ENCODE results near the gene ARPC3.
"Not testable (repeated sequence)": the region's sequence is repeated elsewhere in the genome, so short reads cannot be mapped to it uniquely, and the experiment has no call there.

The ARPC3 gene

GRCh38 chr12:110449799-110450497 is at the start of gene ARPC3:
TSS of gene ARPC3 (minus strand) at chr12:110450337. CDS start at chr12:110450260, 77 bp downstream.
- peak; percentile 89 for DNase-seq (ENCODE audit: low read depth)

DNA sequence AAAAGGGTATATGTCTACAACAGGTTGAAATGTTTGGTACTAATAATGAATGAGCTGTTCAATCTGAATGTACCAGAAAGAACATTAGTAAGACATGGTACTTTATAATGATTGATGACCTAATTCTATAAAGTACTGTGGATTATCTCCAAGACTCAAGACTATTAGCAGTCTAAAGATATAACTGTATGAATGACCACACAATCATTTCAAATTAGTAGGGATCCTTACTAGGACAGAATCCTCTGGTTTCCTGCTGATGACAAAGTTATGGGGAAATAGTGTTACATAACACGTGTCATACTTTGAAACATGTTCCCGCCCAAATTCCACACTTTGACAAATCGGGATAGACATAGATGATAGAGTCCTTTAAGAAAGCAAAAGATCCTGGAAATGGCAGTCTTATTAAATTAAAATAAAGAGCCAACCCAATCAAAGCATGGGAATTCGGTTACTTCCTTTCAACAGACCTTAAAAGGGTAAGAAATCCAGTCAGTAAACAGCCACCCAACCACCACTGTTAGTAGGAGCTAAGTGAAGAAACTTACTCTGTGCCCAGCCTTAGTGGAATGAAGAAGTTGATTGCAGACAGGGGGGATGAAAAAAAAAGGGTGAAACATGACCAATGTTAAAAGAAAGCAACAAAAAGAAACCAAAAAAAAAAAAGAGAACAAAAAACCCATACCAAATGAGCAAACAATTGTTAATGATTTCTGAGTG is 49.0 kb upstream of the ARPC3 start:
- no peak for DNase-seq (ENCODE audit: low read depth)

DNA sequence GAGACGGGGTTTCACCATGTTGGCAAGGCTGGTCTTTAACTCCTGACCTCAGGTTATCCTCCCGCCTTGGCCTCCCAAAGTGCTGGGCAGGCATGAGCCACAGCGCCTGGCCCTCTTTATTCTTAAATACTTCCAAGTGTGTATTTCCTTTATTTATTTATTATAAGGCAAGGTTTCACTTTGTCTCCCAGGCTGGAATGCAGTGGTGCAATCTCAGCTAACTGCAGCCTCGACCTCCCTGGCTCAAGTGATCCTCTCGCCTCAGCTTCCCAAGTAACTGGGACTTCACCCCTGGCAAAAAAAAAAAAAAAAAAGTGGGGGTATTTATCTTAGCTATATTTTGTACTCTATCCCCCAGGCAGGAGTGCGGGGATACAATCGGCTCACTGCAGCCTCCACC is 25.3 kb upstream of the ARPC3 start:
- DNase-seq (ENCODE audit: low read depth) = no peak

DNA sequence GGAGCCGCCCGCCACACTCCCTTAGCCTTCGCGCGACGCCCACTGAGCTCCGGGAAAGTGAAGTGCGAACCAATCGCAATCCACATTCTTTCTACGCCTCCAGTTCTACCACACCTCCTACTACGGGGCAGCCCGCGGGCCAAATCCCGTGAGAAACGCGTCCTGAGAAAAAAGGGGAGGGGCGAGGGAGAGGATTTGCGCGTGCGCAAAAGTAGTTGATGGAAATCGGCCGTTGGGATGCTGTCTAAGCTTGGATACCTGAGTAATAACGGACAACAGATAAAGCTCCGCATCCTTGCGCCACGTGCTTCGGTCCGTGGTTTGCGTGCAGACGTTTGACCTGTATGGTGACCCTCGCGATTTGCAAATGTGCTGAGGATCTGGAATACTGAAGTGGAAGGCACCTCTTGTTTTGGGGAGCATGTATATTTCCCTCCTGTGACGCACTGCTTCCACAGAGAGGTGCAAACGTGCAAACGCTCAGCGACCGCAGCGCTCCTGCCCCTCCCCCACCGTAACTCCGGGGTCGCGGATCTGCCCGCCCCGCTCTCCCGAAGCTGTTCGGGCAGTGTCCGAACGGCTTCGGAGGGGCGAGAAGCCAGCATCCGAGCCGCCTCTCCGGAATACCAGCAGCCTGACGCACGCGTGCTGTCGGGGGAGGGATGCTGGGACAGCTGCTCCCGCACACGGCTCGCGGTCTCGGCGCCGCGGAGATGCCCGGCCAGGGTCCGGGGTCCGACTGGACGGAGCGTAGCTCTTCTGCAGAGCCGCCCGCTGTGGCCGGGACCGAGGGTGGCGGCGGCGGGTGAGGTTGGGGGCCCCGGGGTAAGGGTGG is 18.3 kb upstream of the ARPC3 start, which contains the start of the genes FAM216A and GPN3:
FAM216A (plus strand) TSS at position 632 of the 835 bp plus-strand sequence; CDS start at position 663, 31 bp downstream.
GPN3 (minus strand) TSS at position 44 of the 835 bp plus-strand sequence. CDS start 54 bp downstream, outside the sequence.
- DNase-seq (ENCODE audit: low read depth) = peak; percentile 88

DNA sequence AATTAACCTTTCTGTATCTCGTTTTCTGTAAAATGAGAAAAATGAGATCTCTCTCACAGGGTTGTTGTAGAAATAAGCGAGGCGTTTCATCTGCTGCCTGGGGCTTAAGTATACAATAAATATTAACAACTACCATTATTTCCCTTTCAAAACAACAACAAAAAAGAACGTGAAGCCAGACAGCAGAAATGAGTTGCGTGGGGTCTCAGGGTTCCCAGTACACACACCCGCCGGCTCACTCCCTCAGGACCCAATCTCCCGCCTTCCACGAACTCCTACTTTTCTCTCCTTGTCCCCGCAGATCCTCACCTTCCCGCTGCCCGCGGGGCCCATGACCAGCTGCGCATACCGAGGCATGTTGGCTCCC is 17.7 kb upstream of the ARPC3 start:
- DNase-seq (ENCODE audit: low read depth) = no peak

DNA sequence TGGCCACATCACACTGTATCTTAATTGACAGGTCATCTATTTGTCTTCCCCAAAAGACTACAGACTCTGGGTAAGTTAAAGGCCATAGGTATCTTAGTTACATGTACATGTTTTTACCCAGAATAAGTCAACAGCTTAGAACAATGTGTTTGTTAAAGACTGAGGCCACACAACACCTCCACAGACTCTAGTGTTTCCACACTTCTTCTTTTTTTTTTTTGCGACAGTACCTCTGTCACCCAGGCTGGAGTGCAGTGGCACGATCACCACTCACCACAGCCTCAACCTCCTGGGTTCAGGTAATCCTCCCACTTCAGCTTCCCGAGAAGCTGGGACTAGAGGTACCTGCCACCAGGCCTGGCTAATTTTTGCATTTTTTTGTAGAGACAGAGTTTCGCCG is 16.7 kb upstream of the ARPC3 start:
- no peak for DNase-seq (ENCODE audit: low read depth)

DNA sequence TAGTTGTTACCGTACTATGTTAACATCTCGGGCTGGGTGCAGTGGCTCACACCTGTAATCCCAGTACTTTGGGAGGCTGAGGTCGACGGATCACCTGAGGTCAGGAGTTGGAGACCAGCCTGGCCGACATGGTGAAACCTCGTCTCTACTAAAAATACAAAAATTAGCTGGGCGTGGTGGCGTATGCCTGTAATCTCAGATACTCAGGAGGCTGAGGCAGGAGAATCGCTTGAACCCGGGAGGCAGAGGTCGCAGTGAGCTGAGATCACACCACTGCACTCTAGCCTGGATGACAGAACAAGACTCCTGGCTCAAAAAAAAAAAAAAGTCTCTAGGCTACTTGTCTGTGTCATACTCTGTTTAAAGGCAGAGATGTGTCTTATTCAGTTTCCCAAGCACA is 15.6 kb upstream of the ARPC3 start:
- DNase-seq (ENCODE audit: low read depth) = not testable (repeated sequence)

DNA sequence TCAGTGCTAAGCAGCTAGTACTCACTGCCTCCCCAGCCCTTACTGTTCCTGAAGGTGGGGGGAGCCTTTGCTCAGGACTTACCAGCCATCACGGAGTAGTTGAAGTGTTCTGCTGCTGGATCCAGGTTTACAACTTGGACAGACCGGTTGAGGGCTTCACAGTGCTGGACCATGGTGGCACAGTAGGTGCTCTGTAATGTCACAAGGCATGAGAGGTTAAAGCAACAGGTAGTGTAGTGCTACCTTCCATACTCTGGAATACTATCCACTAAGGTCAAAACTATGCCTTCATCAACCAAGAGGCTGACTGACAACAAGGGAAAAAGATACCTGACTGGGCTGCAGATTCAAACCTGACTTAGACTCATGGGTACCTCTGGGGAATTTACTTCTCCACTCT is 14.9 kb upstream of the ARPC3 start:
- DNase-seq (ENCODE audit: low read depth) = no peak

DNA sequence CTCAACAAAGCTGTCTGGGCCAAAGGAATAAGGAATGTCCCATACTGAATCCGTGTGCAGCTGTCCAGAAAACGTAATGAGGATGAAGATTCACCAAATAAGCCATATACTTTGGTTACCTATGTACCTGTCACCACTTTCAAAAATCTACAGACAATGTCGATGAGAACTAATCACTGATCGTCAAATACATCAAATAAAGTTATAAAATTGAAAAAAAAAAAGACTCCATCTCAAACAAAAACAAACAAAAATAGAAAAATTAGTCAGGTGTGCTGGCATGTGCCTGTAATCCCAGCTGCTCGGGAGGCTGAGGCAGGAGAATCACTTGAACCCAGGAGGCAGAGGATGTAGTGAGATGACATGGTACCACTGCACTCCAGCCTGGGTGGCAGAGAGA is 11.1 kb upstream of the ARPC3 start:
- not testable (repeated sequence) for DNase-seq (ENCODE audit: low read depth)

GRCh38 chr12:110458756-110459155 is 8.6 kb upstream of the ARPC3 start:
- no peak for DNase-seq (ENCODE audit: low read depth)

DNA sequence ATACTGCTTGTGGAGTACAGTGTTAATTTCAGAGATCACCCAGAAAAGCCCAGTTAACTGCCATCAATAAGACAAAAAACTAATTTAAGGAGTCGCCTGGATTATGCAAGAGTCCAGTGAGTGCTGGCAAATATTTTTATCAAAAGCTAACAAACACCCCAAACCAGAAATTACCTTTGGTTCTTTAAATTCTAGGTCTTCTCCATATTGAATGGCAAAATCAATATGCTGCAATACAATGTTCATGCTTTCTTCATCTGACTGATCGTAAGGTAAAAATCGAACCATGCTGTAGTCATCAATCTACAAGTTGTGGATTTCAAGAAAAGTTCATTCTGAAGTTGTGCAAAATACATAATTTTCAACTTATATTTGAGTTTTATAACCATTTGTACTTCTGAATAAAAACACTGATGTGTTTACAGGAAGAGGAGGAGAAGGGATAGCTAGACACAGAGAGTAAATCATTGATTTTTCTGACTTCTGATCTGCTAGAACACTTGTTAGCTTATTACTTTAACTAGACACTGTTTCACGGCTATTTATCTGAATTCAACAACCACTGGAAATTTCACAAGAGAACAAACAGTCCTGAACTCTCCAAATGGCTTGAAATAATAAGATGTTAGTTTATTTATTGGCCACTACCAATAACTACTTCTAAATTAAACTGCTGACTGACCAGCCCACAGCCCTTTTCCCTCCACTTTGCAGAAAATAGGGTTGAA is 3.6 kb upstream of the ARPC3 start:
- DNase-seq (ENCODE audit: low read depth) = no peak

DNA sequence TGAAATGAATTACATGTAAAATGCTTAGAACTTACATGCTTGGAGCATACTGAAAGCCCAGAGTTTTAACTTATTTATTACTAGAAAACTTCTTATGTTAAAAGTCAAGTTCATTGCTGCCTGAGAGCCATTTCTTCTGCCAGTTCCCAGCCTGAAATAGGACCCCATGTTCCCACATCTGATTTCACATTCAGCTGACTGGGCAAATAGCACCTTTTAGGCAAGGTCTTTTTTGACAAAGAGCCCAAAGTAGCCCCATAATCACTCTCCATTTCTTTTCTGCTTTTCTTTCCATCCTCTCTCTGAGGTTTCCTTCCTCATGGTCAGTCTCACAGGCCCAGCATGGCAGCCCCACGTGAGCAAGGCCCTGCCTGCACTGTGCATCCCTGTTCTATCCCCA is 1.1 kb upstream of the ARPC3 start:
- no peak for DNase-seq (ENCODE audit: low read depth)

GRCh38 chr12:110444455-110444854 is 5.7 kb downstream of the ARPC3 start:
- DNase-seq (ENCODE audit: low read depth) = no peak

- DNase-seq (ENCODE audit: low read depth) = no peak
Observed at GRCh38 chr12:110436231-110436630, 13.9 kb downstream of the ARPC3 start.

DNA sequence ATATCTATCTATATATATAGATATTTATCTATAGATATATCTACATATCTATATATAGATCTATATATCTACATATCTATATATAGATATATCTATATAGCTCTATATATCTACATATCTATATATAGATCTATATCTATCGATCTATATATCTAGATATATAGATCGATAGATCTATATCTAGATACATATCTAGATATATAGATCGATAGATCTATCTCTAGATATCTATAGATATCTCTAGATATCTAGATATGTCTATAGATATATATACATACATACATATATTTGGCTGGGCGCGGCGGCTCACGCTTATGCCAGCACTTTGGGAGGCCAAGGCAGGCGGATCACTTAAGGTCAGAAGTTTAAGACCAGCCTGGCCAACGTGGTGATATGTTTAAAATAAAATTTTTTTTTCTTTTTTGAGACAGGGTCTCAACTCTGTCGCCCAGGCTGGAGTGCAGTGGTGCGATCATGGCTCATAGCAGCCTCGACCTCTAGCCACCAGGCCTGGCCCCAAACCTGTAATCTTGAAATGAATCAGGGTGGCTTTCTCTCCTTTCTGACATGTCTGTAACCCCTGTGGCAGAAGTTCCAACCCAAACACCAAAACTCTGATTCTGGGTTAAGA is 18.1 kb downstream of the ARPC3 start:
- DNase-seq (ENCODE audit: low read depth) = no peak

- DNase-seq (ENCODE audit: low read depth) = not testable (repeated sequence)
Observed at GRCh38 chr12:110429676-110430075, 20.5 kb downstream of the ARPC3 start.

DNA sequence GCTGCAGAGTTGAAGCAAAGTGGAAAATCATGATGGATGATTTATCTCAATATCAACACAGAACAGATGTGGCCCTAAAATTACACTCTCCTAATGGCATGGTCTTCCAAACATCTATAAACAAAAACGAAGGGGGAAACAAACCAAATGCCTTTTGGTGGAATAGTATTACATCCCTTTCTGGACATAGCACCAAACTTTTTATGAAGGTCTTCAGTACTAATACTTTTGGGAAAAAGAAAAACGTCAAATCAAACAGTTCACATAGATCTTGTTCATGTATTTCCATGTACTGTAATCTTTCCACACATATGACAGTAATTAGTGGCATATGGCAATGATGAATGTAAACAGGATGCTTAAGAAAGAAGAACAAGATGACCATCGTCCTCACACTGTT is 23.7 kb downstream of the ARPC3 start:
- no peak for DNase-seq (ENCODE audit: low read depth)

- no peak for DNase-seq (ENCODE audit: low read depth)
Observed at GRCh38 chr12:110424237-110424636, 25.9 kb downstream of the ARPC3 start.

DNA sequence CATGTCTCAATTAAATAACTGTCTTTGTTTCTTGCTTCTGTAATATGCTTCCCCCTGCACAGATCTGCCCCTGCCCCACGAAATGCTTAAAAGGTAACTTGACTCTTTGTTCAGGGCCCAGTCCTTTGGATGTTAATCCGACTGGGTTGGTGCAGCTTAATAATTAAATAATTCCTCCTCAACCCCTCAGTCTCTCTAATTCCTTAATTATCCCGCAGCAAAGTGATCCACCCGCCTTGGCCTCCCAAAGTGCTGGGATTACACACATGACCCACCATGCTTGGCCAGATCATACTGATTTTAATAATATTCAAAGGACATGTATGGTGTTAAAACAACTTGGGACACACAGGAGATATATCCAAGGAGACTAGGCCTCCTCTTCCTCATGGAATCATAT is 28.4 kb downstream of the ARPC3 start:
- no peak for DNase-seq (ENCODE audit: low read depth)

DNA sequence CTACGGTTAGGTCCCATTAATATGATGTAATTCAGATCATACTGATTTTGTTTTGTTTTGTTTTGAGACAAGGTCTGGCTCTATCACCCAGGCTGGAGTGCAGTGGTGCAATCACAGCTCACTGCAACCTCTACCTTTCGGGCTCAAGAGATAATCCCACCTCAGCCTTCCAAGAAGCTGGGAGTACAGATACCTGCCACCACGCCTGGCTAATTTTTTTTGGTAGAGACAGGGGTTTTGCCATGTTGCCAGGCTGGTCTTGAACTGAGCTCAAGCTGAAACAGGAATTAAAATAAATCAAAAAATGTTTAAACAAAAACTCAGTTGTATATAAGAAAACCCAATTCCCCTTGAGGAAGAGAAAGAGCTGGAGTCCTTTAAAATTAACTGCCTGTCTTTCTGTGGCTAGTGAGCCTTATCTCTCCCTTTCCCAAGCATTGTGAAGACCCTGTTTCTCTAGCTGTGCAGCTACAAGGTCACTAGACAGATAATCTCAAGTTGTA is 28.9 kb downstream of the ARPC3 start:
- no peak for DNase-seq (ENCODE audit: low read depth)

GRCh38 chr12:110420644-110421043 is 29.5 kb downstream of the ARPC3 start:
- DNase-seq (ENCODE audit: low read depth) = not testable (repeated sequence)

Measured in stimulated activated CD8-positive, alpha-beta memory T cell treated with anti-CD3 and anti-CD28 coated beads, Interleukin-12 subunit alpha, Interleukin-12 subunit beta, amount 100 ng/mL, for 4 hours (primary cell).